ENCODE data around the gene SNRK.

The SNRK gene

DNA sequence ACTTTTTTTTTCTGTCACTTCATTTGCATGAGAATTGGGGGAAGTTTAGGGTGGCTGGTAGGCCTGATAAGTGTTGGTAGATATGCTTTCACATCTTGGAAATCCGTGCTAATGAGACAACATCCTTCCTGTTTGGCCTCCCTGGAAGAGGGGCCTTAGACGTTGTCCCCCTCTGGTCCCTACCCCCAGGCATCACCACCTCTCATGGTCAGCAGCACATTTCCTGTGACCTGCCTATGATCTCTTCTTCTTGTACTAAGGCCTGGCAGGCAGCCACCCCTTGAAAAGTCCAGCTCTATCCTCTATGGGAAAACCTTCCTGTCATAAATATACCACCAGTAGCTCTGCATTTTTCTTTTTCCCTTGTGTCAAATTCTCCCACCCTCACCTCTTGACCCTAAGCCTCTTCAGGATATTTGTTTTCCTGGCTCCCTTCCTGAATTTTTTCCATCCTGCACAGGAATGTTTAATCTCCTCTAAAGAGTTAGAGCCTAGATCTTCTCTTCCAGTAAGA, 107.8 kb downstream of the SNRK start:
- Histone ChIP-seq H3K4me3 (ENCODE audit: low read length) (no peak overlapping the region), H3K4me1 (ENCODE audit: control insufficient read depth, insufficient read depth, low read length) (peaks cover 6% of the 10 kb centered on the region), H3K36me3 (ENCODE audit: control insufficient read depth, insufficient read depth, low read length) (no peaks in the 10 kb centered on the region), H3K9me3 (ENCODE audit: control insufficient read depth, low read length) (no peaks in the 10 kb centered on the region), H3K9ac (ENCODE audit: low read length) (no peak overlapping the region), H3K27me3 (ENCODE audit: control insufficient read depth, insufficient read depth, low read length) (no peaks in the 10 kb centered on the region)

GRCh38 chr3:43399034-43399433, 112.7 kb downstream of the SNRK start:
- Histone ChIP-seq H3K36me3 (ENCODE audit: control insufficient read depth, insufficient read depth, low read length) (no peaks in the 10 kb centered on the region), H3K27me3 (ENCODE audit: control insufficient read depth, insufficient read depth, low read length) (no peaks in the 10 kb centered on the region), H3K9ac (ENCODE audit: low read length) (no peak overlapping the region), H3K9me3 (ENCODE audit: control insufficient read depth, low read length) (no peaks in the 10 kb centered on the region), H3K4me1 (ENCODE audit: control insufficient read depth, insufficient read depth, low read length) (no peaks in the 10 kb centered on the region), H3K4me3 (ENCODE audit: low read length) (no peak overlapping the region)

- Histone ChIP-seq H3K4me1 (ENCODE audit: control insufficient read depth, insufficient read depth, low read length) (no peaks in the 10 kb centered on the region), H3K9ac (ENCODE audit: low read length) (no peak overlapping the region), H3K9me3 (ENCODE audit: control insufficient read depth, low read length) (no peaks in the 10 kb centered on the region), H3K36me3 (ENCODE audit: control insufficient read depth, insufficient read depth, low read length) (no peaks in the 10 kb centered on the region), H3K27me3 (ENCODE audit: control insufficient read depth, insufficient read depth, low read length) (no peaks in the 10 kb centered on the region), H3K4me3 (ENCODE audit: low read length) (no peak overlapping the region)
Measured at GRCh38 chr3:43400167-43400566, 113.8 kb downstream of the SNRK start.
